Fibroblast of skin of back (primary cell): ENCODE results near the gene ARID5B.
"Not testable (repeated sequence)": the region's sequence is repeated elsewhere in the genome, so short reads cannot be mapped to it uniquely, and the experiment has no call there.

Experiments used
- DNase-seq: peaks from one replicate; pipeline ENCODE4 v3.0.0-alpha.2; 2013

Gene ARID5B

DNA sequence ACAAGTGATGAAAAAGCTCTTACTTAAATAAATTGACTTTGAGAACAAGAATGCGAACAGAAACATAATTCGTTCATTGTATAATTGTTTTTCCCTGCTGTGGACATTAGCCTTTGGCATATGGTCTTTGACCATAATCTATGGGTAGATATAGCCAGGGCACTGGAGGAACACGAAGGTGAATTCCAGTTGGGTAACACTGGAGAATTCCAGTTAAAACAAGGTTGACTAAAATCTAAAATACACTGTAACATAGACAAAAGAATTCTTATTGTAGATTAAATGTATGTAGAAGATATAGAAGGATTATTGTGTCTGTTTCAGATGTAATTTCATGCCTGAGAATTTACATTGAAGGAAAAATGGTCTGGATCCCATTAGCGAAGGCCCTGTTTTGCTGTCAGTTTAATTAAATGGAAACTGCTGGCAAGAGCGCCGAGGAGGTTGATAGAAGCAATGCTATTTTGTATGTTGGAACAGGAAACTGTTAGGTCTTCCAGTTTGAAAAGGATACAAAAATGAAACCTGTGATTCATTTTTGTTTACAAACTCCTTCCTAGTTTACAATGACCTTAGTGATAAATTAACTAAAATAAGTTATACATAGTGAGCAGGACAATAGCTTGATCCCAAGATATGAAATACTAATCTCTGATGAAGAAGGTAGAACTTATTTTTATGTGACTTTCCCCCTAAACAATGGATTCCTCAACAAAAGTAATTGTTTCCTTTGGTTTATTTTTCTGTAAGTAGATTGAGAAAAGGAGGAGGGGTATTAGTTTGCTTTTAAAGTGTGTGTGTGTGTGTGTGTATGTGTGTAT is 68.9 kb downstream of the ARID5B start:
- peak; percentile 30 for DNase-seq

- DNase-seq: peak; percentile 28
Observed at GRCh38 chr10:61971003-61971325, 69.5 kb downstream of the ARID5B start.

GRCh38 chr10:61973169-61973568 is 71.7 kb downstream of the ARID5B start:
- no peak for DNase-seq

- peak; percentile 44 for DNase-seq
Observed at GRCh38 chr10:61973906-61974305, 72.4 kb downstream of the ARID5B start.

DNA sequence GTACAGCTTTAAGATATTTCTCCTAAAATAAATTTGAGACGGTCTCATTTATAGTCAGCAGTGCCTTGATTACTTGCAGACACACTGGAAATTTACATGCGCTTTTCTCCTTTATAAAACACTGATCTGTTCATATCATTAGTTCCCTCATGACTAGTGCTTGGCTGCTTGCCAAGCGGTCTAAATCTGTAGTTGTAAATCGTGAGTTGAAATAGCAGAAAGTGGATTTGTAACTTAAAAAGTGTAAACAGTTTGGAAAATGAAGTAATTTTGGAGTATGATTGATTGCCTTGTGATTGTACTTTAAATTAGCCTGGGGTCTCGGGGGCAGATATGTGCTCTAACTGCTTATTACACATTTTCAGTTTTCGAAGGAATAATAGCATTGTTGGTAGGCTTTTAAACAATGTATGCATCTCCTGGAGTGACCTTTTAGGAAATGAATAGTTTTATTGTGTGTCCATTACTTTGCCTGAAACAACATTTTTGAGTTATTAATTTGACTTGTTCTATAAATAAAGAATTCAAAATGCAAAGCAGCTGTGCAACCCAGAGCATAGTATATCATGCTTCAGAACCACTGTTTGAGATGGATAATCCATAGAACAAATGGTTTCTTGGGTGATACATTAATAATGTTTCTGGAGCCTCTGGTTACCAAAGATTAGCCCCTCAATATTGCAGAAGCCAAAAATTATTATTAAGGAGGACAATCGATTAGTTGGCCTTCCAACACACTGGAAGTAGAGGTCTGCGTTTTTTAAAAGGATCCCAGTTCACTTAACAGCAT is 73.3 kb downstream of the ARID5B start:
- DNase-seq: peak; percentile 65

DNA sequence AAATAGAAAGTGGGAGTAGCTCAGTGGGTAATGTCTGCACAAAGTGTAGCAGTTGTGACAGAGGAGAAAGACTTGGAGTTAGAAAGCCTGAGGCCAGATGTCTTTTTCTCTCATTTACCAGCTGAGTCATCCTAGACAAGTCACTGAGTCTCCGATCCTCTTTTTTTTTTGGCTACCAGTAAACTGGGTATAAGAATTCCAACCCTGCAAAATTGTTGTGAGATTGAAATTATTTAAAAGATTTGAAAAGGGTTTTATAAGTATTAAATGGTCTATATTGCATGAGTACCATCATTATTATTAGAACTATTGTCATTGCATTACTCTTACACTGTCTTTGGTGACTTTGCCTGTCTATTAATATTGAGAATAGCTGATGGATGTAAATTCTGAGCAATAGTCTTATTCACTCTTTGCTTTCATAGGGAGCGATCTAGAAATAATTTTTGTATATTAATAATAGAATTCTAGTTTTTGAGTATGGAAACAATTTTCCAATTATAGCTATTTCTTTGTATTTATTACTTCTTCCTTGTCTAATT is 74.0 kb downstream of the ARID5B start:
- peak; percentile 84 for DNase-seq

DNA sequence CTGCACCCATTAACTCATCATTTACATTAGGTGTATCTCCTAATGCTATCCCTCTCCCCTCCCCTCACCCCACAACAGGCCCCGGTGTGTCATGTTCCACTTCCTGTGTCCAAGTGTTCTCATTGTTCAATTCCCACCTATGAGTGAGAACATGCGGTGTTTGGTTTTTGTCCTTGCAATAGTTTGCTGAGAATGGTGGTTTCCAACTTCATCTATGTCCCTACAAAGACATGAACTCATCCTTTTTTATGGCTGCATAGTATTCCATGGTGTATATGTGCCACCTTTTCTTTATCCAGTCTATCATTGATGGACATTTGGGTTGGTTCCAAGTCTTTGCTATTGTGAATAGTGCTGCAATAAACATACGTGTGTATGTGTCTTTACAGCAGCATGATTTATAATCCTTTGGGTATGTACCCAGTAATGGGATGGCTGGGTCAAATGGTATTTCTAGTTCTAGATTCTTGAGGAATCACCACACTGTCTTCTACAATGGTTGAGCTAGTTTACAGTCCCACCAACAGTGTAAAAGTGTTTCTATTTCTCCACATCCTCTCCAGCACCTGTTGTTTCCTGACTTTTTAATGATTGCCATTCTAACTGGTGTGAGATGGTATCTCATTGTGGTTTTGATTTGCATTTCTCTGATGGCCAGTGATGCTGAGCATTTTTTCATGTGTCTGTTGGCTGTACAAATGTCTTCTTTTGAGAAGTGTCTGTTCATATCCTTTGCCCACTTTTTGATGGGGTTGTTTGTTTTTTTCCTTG is 75.6 kb downstream of the ARID5B start:
- not testable (repeated sequence) for DNase-seq

- DNase-seq: no peak
Observed at GRCh38 chr10:61978965-61979364, 77.5 kb downstream of the ARID5B start.

GRCh38 chr10:61981460-61981859 is 80.0 kb downstream of the ARID5B start:
- DNase-seq: no peak

DNA sequence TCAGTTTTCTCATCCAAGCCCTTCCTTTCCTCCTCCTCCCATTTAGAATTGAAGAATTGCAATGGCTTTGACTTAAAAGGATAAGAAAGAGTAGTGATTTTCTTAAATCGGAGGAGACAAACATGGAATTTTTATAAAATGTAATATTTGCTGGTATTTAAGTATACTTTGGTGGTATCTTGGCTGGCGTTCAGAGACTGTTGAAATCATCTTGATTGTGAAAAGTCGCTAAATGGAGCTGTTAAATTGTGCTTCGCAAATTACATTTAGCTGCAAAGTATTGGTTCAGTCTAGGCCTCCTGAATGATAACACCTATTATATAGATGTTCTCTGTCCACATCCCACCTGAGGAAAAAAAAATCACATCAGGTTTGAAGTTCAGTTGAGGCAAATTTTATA is 81.8 kb downstream of the ARID5B start:
- DNase-seq: no peak

DNA sequence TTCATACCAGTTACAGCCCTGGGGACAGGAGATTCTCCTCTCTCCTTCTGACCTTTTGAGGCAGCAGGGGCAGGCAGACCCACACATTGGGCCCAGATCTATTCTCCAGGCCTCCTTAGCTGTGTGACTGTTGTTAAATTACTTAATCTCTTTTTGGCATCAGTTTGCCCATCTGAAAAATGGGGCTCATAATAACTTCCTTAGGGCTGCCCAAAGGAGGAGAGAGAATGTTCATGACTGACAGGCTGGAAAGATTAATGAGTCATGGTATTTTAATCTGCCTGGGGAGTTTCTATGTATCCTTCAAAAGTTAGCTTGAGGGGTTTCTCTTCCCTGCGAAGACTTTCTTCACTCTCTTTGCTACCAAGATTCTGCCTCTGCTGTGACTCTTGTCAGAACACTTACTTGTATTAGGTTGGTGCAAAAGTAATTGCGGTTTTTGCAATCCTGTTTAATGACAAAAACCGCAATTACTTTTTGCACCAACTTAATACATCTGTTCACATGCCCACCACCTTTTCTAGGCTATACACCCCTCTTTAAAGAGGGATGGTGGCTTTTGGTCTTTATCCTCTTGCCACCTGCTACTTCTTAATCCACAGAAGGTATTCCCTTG is 83.4 kb downstream of the ARID5B start:
- no peak for DNase-seq

DNA sequence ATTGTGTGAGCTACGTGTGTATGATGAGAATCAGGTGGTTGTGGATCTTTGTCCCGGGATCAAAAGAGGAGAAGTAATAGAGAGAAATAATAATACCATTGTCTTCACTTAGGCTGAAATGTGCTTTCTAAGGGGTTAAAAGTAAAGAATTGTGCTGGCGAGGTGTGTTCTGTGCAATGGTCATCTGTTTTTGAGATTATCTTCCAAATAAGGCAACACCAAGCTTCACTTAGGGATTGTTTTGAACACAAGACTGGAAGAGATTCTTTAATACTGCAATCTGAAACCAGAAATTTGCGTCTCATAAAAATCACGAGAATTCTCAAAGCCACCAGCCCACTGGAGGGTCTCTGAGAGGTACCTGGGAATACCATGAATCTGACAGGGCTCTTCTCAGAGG is 84.2 kb downstream of the ARID5B start:
- DNase-seq: no peak

GRCh38 chr10:61986382-61986781 is 84.9 kb downstream of the ARID5B start:
- no peak for DNase-seq

DNA sequence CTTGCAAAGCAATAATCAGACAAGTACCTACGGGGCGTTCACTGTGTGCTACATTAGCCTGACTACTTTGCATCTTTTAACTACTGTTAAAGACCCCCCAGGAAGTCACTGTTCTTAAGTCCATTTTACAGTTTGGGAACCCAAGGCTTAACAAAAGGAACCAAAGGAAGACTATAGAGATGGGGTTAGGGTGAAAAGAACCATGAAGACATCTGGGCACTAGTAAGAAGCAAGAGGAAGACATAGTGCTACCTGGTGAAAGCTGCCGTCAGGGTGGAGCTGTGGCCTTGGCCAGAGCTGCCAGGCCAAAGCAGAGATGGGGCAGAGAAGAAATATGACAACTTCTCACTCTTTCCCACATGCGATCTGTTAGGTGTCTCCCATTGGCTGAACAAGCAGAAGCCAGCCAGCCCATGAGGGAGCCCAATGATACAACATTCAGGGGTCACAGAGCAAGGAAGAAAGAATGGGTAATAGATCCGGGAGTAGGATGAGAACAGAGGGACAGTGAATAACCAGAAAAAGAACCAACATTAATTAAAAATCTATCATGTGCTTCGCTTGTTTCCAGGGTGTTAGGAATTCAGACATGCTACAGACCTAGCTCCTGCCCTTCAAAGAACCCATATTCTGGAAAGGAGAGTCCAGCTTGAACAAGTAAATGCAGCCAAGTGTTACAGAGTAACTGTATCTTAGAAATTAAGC is 85.4 kb downstream of the ARID5B start:
- DNase-seq: no peak

- DNase-seq: no peak
Observed at GRCh38 chr10:61987537-61987936, 86.0 kb downstream of the ARID5B start.

DNA sequence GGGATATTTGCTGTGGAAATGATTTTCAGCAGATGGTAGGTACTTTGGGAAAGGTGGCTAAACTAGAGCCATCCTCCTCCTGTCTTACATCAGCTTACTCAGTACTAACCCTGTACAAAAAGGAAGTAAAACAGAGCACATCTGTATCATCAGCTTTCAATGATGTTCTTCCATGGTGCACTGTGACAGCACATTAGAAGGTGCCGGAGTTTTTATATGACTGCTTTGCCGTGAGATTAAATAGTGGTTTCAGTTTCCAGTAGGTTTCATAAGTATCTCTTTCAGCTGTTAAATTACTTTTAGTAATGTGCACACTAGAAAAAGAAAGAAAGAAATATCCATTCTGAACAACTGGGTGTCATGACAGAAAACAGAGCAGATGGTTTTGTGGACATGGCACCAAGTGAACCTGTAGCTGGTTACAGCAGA is 86.5 kb downstream of the ARID5B start:
- no peak for DNase-seq

GRCh38 chr10:61989995-61990760 is 88.7 kb downstream of the ARID5B start:
- DNase-seq: no peak

- peak; percentile 23 for DNase-seq
Observed at GRCh38 chr10:61990761-61991135, 89.2 kb downstream of the ARID5B start.

DNA sequence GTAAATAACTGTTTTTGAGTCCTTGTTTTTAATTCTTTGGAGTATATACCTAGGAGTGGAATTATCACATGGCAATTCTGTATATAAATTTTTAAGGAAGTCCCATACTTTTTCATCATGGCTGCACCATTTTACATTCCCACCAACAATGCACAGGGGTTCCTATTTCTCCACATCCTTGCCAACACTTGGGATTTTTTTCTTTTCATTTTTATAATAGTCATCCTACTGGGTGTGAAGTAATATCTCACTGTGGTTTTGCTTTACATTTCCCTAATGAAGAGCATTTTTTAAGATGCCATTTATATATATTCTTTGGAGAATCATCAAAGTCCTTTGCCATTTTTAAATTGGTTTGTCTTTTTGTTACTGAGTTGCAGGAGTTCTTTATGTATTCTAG is 89.7 kb downstream of the ARID5B start:
- DNase-seq: no peak

DNA sequence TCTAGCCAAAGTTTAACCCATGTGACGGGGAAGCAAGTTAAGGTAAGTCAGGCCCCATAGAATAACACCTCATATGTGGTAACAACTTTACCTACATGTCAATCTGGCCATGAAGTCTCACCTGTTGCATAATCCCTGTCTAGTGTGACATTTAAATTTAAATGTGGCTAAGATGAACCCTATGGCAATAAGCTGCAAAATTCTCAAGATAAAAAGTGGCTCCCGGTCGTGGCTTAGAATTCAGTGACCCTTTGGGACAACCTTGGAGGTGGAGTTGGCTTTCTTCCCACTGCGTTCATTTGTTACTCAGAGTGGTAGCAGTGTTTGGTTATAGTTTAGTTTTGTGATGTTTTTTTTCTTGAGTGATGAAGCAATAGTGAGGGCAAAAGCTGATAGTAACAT is 90.6 kb downstream of the ARID5B start:
- DNase-seq: no peak
